Stimulated activated CD8-positive, alpha-beta memory T cell treated with anti-CD3 and anti-CD28 coated beads, Interleukin-12 subunit alpha, Interleukin-12 subunit beta, amount 100 ng/mL, for 1 hour (primary cell): ENCODE measurements around the gene QSOX2.

Source experiments
- DNase-seq: peaks from one replicate; pipeline ENCODE4 v3.0.0-alpha.2; 2020; ENCODE audit warnings: low read depth

The QSOX2 gene

GRCh38 chr9:136203408-136204144, 42.0 kb downstream of the QSOX2 start:
- DNase-seq, result no peak

- DNase-seq, result no peak
These were observed 42.9 kb downstream of the QSOX2 start for GRCh38 chr9:136202454-136203407.

GRCh38 chr9:136201609-136202453, 43.8 kb downstream of the QSOX2 start:
- no peak for DNase-seq

- no peak for DNase-seq
These were observed 44.4 kb downstream of the QSOX2 start for GRCh38 chr9:136201174-136201573.

- no peak for DNase-seq
These were observed 45.2 kb downstream of the QSOX2 start for GRCh38 chr9:136200424-136200823.

GRCh38 chr9:136199391-136200288, 46.0 kb downstream of the QSOX2 start:
- DNase-seq, result no peak

GRCh38 chr9:136198605-136199083, 47.0 kb downstream of the QSOX2 start:
- DNase-seq, result no peak

GRCh38 chr9:136197930-136198604, 47.5 kb downstream of the QSOX2 start:
- DNase-seq, result no peak

GRCh38 chr9:136197084-136197875, 48.3 kb downstream of the QSOX2 start:
- DNase-seq, result no peak

- DNase-seq, result no peak
These were observed 49.1 kb downstream of the QSOX2 start for GRCh38 chr9:136196404-136197083.

GRCh38 chr9:136194540-136194939, 51.1 kb downstream of the QSOX2 start:
- no peak for DNase-seq

GRCh38 chr9:136193891-136194279, 51.7 kb downstream of the QSOX2 start:
- no peak for DNase-seq

- DNase-seq, result no peak
These were observed 52.3 kb downstream of the QSOX2 start for GRCh38 chr9:136193127-136193890.

- no peak for DNase-seq
These were observed 53.1 kb downstream of the QSOX2 start for GRCh38 chr9:136192289-136193126.

GRCh38 chr9:136191960-136192286, 53.7 kb downstream of the QSOX2 start:
- no peak for DNase-seq

- no peak for DNase-seq
These were observed 54.3 kb downstream of the QSOX2 start for GRCh38 chr9:136191099-136191959.
